Body of pancreas (tissue), 4 donors: Measurements from ENCODE around the gene RRP15.

Experiments
- CTCF ChIP-seq, 7 experiments: fragments of 450-650 bp in 4 of 7; fragments of 200-600 bp in 3 of 7; sonication (generic) in 3 of 7; IDR thresholded peaks; one replicate each; pipeline ENCODE4 v1.5.1; 2016 to 2019; ENCODE audit warnings: antibody characterized with exemption in 7 of 7
- POLR2A ChIP-seq, 3 donors: fragments of 450-650 bp; IDR thresholded peaks; one replicate each; pipeline ENCODE4 v1.6.1; 2016; ENCODE audit warnings: antibody characterized with exemption in 3 of 3, mild to moderate bottlenecking in 2 of 3

GRCh38 chr1:218254296-218254946, 30.7 kb upstream of the RRP15 start:
- TF ChIP-seq POLR2A (IDR thresholded peaks at IDR 0.05), result no peak
- no peak for TF ChIP-seq CTCF (IDR thresholded peaks at IDR 0.05)
